ENCODE data around the gene PAM.

DNA sequence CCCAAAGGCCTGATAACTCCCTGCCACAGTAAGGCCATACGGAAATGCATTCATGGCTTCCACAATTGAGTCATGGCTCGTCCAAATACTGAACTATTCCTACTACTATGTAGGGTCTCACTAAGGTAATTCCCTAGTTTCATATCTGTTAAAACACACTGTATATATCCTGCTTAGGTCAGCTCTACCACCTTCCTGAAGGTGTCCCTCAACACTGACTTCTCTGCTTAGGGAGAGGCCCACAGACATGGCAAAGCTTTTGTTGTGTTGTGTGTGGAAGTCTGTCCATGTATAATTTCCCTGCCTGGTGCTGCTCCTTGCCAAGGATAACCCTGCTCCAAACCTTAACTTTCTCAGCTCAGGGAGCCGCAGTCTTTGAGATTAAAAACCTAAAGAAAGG is 304.4 kb downstream of the PAM start:
- TF ChIP-seq, protein P1, sequence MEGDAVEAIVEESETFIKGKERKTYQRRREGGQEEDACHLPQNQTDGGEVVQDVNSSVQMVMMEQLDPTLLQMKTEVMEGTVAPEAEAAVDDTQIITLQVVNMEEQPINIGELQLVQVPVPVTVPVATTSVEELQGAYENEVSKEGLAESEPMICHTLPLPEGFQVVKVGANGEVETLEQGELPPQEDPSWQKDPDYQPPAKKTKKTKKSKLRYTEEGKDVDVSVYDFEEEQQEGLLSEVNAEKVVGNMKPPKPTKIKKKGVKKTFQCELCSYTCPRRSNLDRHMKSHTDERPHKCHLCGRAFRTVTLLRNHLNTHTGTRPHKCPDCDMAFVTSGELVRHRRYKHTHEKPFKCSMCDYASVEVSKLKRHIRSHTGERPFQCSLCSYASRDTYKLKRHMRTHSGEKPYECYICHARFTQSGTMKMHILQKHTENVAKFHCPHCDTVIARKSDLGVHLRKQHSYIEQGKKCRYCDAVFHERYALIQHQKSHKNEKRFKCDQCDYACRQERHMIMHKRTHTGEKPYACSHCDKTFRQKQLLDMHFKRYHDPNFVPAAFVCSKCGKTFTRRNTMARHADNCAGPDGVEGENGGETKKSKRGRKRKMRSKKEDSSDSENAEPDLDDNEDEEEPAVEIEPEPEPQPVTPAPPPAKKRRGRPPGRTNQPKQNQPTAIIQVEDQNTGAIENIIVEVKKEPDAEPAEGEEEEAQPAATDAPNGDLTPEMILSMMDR (IDR thresholded peaks at IDR 0.05): no peak
- TF ChIP-seq POLR2A (IDR thresholded peaks at IDR 0.05) (no peak), POLR2AphosphoS5 (IDR thresholded peaks at IDR 0.05) (no peak)

Measured in breast epithelium (tissue), 3 donors.